GM23248 (cell line): Measurements from ENCODE around the gene ATG7.

ENCODE experiments used
- EZH2 ChIP-seq: fragments of 200-600 bp; sonication (generic); IDR thresholded peaks from 2 replicates; pipeline ENCODE4 v1.6.1; 2018; ENCODE audit warnings: antibody characterized with exemption, mild to moderate bottlenecking; ENCODE audit not compliant: insufficient read depth, poor library complexity, severe bottlenecking
- EZH2phosphoT487 ChIP-seq: fragments of 200-600 bp; sonication (generic); IDR thresholded peaks from 2 replicates; pipeline ENCODE4 v1.6.1; 2018; ENCODE audit warnings: antibody characterized with exemption, moderate library complexity, mild to moderate bottlenecking, low read depth; ENCODE audit not compliant: insufficient read depth

GRCh38 chr3:11463591-11463990, 191.4 kb downstream of the ATG7 start:
- TF ChIP-seq EZH2 (no peak), EZH2phosphoT487 (no peak)
